GM19438 (cell line): Measurements from ENCODE around the gene FMNL2.

Experiments used
- ATAC-seq: cut with Tn5 transposase; IDR thresholded peaks from one replicate; pipeline ENCODE4 v1.9.1; 2021; ENCODE audit warnings: low read depth; ENCODE audit not compliant: unreplicated experiment

The FMNL2 gene

DNA sequence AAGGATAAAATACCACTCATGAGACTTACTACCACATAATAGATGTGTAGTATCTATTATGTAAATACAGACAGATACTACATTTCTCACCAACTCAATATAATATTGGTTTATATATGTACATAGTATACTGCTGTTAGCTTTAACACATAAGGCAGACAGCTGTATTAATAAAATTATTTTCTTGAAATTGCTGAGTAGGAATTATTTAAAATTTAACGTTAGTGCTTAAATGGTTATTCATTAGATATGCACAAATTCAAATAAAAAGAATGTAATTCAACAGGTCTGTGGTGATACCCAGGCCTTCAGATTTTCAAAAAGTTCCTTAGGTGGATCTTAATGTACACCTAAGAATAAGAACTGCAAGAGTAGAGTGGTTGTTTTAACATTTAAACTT, 323.2 kb downstream of the FMNL2 start:
- no peak for ATAC-seq

DNA sequence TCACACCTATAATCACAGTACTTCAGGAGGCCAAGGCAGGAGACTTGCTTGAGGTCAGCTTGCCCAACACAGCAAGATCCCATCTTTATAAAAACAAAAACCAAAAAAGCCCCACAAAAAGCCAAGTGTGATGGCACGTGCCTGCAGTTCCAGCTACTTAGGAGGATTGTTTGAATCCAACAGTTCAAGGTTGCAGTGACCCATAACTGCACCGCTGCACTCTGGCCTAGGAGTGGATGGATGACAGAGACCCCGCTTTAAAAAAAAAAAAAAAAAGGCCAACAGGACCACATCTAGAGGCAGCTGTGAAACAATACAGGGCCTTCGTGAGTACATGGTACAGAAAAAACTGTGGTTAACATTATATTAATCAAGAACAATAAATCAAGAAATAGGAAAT, 326.1 kb downstream of the FMNL2 start:
- ATAC-seq = no peak

DNA sequence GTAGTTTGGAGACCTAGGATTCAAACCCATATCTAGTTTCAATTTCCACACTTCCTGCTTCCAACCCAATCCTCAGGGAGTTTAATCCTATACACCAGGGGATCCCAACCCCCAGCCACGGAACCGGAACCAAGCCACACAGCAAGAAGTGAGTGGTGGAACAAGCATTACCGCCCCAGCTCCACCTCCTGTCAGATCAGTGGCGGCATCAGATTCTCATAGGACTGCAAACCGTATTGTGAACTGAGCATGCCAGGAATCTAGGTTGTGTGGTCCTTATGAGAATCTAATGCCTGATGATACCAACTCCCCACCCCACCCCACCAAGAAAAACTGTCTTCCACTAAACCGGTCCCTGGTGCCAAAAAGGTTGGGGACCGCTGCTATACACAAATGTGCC, 329.8 kb downstream of the FMNL2 start:
- no peak for ATAC-seq

DNA sequence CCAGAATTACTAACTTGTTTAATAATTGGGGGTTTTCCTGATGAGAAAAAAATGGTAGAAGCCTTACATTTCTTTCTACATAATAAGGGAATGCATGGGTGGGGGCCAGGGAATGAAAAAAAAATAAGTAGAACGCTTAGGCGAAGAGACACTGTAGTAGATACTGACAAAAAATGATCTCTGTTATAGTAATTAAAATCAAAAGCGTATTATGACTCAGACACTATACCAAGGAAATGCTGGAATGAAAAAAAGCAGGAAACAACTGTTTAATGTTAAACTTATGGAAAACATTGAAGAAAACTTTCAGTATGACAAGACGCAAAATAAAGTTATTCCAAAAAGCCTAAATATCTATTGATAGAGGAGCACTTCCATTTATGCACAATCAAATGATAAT, 339.4 kb downstream of the FMNL2 start:
- no peak for ATAC-seq

DNA sequence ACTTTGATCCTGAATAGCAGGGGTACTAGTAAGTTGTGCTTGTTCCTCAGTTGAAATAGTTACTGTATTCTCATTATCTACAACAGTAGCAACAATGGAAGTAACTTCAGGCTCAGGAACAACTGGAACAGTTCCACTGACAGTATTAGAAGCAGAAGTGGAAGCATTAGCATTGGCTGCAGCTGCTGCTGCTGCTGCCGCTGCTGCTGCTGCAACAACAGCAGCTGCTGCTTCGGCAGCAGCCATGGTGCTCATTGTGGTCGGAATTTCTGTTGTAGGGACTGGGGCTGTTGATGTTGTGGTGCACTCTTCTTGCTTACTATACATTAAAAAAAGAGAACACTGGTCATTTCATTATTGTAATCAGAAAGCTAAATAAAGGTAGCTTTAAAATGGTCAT, 341.5 kb downstream of the FMNL2 start:
- ATAC-seq = no peak

DNA sequence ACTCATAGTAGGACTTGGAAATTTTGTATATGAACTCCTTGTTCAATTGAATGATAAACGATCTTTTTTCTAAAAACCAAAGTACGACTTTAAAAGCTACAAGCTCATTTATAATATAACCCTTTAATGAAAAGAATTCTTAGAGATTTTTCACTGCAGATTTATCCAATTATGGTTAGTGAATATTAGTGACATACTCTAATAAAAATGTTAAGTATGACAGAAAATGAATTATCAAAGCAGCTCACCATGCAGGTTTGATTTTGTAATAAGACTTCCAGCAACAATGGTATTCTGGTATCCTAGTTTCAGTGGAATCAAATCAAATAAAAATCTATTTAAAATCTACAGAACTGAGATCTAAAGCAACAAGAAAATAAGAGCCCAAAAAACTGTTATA, 343.8 kb downstream of the FMNL2 start:
- ATAC-seq = no peak

DNA sequence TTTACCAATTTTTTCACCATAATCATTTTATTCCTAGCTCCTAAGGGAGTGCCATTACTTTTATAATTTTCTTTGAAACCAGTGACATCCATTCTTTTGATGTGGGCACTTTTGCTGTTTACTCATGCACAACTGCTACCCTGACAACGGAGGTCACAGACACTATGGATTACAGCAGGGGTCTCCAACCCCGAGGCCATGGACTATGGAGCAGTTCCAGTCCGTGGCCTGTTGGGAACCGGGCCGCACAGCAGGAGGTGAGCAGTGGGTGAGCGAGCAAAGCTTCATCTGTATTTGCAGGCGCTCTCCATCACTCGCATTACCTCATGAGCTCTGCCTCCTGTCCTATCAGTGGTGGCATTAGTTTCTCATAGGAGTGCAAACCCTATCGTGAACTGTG, 347.7 kb downstream of the FMNL2 start:
- no peak for ATAC-seq

DNA sequence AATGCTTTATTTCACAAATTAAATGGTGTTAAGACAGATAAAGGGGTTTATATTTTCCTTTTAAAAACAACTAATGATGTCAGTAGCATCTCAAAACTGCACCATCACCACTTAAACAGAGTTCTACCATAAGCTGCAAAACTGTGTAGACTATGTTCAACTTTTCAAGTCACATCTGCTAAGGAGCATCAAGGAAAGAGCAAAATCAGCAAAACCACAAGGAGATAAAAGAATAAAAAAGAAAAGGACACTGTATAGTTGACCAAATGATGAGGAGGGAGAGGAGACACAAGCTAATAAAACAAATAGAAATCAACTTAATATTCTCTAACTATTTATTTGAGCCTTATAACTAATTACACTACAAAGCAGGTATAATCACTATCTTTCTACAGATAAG, 348.4 kb downstream of the FMNL2 start:
- ATAC-seq = no peak

DNA sequence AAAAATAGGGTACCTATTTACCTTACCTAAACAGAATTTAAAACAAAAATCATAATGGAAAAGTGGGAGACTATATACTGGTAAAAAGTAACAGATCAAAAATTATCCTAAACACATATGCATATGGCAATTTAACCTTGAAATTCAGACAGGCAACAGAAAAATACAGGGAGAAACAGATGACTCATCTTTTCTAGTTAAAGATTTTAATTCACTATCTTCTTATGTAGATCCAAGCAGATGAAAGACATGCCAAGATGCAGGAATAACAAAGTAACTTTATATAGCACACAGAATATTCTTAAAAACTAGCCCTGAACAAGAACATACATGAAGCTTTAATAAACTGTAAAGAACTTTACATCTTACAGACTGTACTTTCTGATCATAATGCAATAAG, 351.3 kb downstream of the FMNL2 start:
- ATAC-seq = no peak

DNA sequence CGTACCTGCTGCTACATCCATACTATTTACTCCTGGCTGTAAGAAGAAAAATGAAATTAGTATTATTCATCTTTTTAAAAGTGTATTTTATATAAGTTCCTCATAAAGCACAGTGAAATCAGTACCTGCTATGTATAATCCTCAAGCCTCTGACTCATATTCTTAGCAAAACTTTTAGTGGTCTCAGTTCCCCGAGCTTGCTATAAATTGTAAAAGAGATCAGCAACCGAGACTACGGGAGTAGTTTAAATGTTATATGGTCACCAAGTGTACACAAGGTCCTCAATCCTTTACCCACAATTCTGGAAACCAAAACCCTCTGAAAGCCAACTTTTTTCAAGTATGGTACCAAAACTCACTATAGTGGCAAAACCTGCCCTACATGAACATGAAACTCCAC, 358.1 kb downstream of the FMNL2 start:
- ATAC-seq = peak; percentile 86

DNA sequence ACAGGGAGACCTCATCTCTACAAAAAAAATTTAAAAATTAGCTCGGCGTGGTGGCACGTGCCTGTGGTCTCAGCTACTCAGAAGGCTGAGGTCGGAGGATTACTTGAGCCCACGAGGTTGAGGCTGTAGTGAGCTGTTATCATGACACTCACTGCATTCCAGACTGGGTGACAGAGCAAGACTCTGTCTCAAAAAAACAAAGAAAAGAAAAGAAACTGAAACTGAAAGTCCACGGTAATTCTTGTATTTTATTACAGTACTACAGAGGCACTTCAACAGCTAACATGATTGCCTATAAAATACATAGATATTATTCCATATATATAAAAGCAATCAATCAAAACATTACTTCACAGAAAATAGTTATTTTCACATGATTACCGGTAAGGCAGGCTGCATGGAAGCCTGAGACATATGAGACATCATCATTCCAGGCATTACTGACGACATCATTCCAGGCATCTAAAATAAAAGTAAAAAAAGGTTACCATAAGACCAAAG, 359.2 kb downstream of the FMNL2 start:
- ATAC-seq = no peak

DNA sequence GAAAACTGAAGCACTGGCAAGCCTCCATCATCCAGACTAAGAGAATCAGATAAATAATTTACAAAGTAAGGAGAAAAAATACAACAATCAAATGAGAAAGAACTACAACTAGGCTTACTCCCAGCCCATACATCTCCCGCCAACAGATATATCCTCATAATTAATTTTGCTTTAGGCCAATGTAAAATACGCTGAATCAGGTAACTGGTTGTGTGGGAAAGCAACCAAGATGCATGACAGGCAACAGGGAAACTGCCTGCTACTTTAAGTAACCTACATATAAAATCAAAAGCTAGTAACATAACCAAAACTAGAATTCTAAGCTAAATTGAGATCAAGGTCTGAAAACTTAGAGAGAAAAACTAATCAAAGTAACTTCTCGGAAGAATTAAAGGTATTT, 360.8 kb downstream of the FMNL2 start:
- no peak for ATAC-seq

DNA sequence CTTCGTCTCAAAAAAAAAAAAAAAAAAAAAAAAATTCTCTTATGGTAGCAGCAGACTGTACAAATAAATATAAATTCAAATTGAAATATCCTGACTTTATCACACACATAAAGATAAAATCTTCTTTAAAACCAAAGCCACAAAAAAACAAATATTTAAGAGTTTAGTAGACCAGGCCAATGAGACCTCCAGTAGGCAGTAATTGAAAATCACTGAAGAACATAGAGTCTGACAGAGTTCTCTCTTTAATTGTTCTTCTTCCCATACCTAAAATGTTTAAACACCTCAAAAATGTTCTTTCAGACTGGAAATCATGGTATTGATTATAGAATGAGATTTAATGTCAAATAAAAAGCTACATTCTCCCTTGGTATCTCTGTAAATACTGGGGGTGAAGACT, 361.5 kb downstream of the FMNL2 start:
- ATAC-seq = no peak
